ENCODE data around the gene SRPK3. TPM values are rescaled to one million over a fixed set of nuclear protein-coding genes. Genes with fewer than 3 reads are reported as not detected.
"Not testable (repeated sequence)": the region's sequence is repeated elsewhere in the genome, so short reads cannot be mapped to it uniquely, and the experiment has no call there.

Gene SRPK3
- total RNA-seq, 2 experiments from 2014 or later: not detected

DNA sequence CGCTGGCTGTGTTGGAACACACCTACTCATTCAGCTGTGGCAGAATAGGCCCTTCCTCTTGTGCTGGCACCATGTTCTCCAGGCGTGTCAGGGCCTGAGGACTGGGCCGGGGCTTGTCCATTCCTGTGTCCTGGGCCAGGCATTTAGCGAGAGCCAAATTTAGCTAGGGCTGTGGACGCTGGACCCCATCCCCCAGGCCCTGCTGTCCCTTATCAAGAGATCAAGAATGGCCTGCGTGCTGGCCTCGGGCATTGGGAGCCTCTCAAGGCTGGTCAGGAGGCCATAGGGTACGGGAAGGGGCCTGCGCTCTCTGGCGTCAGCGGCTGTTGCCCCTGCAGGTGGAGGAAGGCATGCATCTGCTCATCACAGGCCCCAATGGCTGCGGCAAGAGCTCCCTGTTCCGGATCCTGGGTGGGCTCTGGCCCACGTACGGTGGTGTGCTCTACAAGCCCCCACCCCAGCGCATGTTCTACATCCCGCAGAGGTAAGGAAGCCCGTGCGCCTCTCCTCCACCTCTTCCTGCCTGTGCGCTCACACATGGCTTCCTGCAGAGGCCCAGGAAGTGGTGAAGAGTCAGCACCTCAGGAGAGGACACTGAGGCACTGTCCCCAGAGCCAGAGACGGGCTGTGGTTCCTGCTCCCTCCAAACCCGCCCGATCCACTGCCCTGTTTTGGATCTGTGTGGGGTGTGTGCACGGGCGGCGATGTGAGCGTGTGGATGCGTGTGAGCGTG lies 40.9 kb upstream of the SRPK3 start:
- no peaks in the 10 kb centered on the region for H3K9me3 Mint-ChIP-seq (ENCODE audit: low read depth)
- peak; percentile 34 for DNase-seq
- intact Hi-C loops (cut with DNase I, micrococcal nuclease): no loop called here
- H3K4me1 Mint-ChIP-seq: peaks cover 26% of the 10 kb centered on the region
- H3K36me3 Mint-ChIP-seq (ENCODE audit: low read depth): no peaks in the 10 kb centered on the region
- CTCF ChIA-PET: interaction anchor here (0.5 to 0.8 kb wide), 2 partner anchors 50 to 201 kb away, joined by 3 read pairs; no protein-coding TSS in a partner anchor
- POLR2A ChIA-PET: no interaction called here
- peak; percentile 77 for ATAC-seq
- H3K27ac Mint-ChIP-seq: peak overlapping the region; percentile 74
- H3K4me3 Mint-ChIP-seq: no peak overlapping the region
- H3K27me3 Mint-ChIP-seq: peaks cover 3% of the 10 kb centered on the region

DNA sequence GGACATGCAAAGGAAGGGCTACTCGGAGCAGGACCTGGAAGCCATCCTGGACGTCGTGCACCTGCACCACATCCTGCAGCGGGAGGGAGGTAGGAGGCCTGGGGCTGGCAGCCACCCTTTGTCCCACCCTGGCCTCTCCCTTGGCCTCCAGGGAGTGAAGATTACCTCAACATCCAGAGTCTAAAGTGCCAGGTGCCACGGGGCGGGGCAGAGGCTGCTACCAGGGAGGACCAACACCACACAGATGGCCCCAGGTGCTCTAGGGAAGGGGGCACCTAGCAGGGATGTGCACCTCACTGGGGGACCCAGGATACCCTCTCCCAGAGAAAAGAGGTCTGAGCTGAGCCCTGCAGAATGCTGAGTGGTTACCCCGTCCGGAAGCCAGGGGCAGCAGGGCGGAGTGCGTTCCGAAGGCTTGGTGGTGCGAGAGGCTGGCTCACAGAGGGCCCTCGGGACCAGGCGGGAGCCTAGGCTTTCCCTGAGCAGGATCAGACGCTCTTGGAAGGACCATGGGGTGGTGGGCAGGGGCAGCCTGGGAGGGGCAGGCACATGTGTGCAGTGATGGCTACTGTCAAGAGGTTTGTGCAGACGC lies 40.1 kb upstream of the SRPK3 start:
- Mint-ChIP-seq H3K36me3 (ENCODE audit: low read depth) (no peaks in the 10 kb centered on the region), H3K27me3 (peaks cover 5% of the 10 kb centered on the region), H3K4me3 (no peak overlapping the region), H3K9me3 (ENCODE audit: low read depth) (no peaks in the 10 kb centered on the region), H3K27ac (peak overlapping the region; percentile 74), H3K4me1 (peaks cover 18% of the 10 kb centered on the region)
- intact Hi-C loops (cut with DNase I, micrococcal nuclease): no loop called here
- ATAC-seq (no peak), DNase-seq (no peak)
- CTCF ChIA-PET: no interaction called here
- POLR2A ChIA-PET: no interaction called here

DNA sequence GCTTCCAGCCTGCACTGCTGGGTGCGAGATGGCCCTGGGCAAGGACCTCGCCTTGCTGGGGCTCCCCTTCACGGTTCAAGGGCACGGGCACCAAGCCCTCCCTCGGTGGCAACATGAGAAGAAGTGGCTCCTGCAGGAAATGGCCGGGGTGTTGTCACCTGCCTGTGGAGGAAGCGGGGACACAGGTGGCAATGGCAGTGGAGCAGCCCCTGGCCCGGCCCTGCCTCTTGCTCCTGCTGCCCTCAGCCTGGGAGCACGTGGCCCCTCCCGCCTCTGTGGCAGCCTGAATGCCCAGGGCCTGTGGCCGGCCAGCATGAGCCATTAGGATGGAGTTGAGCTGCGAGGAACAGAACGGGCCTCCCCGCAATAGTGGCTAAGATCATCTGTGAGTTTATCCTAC lies 39.4 kb upstream of the SRPK3 start:
- peaks cover 18% of the 10 kb centered on the region for H3K4me1 Mint-ChIP-seq
- no peak overlapping the region for H3K4me3 Mint-ChIP-seq
- intact Hi-C loops (cut with DNase I, micrococcal nuclease): no loop called here
- peaks cover 5% of the 10 kb centered on the region for H3K27me3 Mint-ChIP-seq
- no peaks in the 10 kb centered on the region for H3K36me3 Mint-ChIP-seq (ENCODE audit: low read depth)
- H3K9me3 Mint-ChIP-seq (ENCODE audit: low read depth): no peaks in the 10 kb centered on the region
- POLR2A ChIA-PET: no interaction called here
- CTCF ChIA-PET: no interaction called here
- H3K27ac Mint-ChIP-seq: no peak overlapping the region
- no peak for DNase-seq
- ATAC-seq: no peak

DNA sequence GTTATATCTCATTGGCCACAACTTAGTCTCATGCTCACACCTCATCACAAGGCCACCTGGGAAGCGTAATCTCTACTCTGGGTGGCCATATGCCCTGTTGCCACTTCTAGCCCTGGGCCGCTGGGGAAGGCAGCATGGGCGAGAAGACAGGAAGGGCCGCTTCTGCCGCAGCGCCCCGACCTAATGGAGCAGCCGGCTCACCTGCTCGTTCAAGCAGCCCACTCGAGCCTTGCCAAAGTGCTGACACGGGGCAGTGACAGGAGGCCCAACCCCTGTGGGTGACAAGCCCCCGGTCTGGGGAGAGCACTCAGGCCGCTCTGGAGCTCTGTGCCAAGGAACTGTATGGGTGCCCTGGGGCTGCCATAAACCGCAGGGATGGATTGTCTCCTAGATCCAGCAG lies 38.7 kb upstream of the SRPK3 start:
- CTCF ChIA-PET: not testable (repeated sequence)

DNA sequence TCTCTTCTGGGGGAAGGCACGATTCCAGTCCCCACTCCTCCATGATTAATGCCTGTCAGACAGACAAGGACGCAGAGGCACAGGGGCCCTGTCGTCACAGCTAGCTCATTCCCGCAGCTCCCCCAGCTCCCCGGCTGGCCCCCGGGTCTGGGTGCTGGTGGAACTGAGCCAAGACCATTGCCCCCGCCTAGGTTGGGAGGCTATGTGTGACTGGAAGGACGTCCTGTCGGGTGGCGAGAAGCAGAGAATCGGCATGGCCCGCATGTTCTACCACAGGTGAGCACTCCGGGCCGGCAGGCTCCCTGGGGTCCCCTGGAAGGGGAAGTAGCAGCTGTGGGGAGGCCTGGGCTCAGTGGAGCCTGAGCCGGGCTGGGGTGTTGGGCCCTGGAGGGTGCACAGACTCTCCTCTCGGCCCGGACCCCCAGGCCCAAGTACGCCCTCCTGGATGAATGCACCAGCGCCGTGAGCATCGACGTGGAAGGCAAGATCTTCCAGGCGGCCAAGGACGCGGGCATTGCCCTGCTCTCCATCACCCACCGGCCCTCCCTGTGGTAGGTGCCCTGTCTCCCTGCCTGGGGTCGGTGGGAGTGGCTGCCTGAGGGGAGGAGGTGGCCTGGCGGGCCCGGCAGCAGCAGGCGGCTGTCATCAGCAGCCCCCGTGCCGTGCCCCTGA lies 37.9 kb upstream of the SRPK3 start:
- H3K4me3 Mint-ChIP-seq; H3K36me3 Mint-ChIP-seq (ENCODE audit: low read depth); ATAC-seq; CTCF ChIA-PET; POLR2A ChIA-PET; DNase-seq; intact Hi-C loops (cut with DNase I, micrococcal nuclease); H3K27me3 Mint-ChIP-seq; H3K27ac Mint-ChIP-seq; H3K9me3 Mint-ChIP-seq (ENCODE audit: low read depth): not testable (repeated sequence)
- peaks cover 18% of the 10 kb centered on the region for H3K4me1 Mint-ChIP-seq

More for the DNA sequence above, 38.7 kb upstream of the SRPK3 start:
- H3K27ac Mint-ChIP-seq; DNase-seq; H3K9me3 Mint-ChIP-seq (ENCODE audit: low read depth); H3K36me3 Mint-ChIP-seq (ENCODE audit: low read depth); POLR2A ChIA-PET; ATAC-seq; H3K27me3 Mint-ChIP-seq; intact Hi-C loops (cut with DNase I, micrococcal nuclease); H3K4me3 Mint-ChIP-seq: not testable (repeated sequence)
- peaks cover 18% of the 10 kb centered on the region for H3K4me1 Mint-ChIP-seq

DNA sequence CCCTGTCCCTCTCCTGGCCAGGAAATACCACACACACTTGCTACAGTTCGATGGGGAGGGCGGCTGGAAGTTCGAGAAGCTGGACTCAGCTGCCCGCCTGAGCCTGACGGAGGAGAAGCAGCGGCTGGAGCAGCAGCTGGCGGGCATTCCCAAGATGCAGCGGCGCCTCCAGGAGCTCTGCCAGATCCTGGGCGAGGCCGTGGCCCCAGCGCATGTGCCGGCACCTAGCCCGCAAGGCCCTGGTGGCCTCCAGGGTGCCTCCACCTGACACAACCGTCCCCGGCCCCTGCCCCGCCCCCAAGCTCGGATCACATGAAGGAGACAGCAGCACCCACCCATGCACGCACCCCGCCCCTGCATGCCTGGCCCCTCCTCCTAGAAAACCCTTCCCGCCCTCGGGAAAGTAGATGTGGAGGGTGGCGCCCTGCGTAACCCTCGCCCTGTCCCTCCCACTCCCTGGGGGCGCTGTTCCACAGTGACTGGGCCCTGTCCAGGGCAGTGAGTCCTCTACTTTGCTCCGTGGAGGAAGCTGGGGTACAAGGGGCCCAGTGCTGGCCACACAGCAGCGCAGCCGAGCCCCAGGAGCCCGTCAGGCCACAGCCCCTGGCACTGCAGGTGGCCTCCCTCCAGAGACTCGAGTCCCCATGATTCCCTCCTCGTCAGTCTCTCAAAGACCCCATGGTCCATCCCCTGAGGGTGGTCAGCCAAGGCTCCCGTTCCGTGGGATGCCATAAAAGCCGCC lies 37.2 kb upstream of the SRPK3 start:
- POLR2A ChIA-PET; CTCF ChIA-PET; H3K9me3 Mint-ChIP-seq (ENCODE audit: low read depth); H3K4me3 Mint-ChIP-seq; H3K27ac Mint-ChIP-seq; intact Hi-C loops (cut with DNase I, micrococcal nuclease); DNase-seq; ATAC-seq; H3K27me3 Mint-ChIP-seq; H3K36me3 Mint-ChIP-seq (ENCODE audit: low read depth): not testable (repeated sequence)
- peaks cover 18% of the 10 kb centered on the region for H3K4me1 Mint-ChIP-seq

DNA sequence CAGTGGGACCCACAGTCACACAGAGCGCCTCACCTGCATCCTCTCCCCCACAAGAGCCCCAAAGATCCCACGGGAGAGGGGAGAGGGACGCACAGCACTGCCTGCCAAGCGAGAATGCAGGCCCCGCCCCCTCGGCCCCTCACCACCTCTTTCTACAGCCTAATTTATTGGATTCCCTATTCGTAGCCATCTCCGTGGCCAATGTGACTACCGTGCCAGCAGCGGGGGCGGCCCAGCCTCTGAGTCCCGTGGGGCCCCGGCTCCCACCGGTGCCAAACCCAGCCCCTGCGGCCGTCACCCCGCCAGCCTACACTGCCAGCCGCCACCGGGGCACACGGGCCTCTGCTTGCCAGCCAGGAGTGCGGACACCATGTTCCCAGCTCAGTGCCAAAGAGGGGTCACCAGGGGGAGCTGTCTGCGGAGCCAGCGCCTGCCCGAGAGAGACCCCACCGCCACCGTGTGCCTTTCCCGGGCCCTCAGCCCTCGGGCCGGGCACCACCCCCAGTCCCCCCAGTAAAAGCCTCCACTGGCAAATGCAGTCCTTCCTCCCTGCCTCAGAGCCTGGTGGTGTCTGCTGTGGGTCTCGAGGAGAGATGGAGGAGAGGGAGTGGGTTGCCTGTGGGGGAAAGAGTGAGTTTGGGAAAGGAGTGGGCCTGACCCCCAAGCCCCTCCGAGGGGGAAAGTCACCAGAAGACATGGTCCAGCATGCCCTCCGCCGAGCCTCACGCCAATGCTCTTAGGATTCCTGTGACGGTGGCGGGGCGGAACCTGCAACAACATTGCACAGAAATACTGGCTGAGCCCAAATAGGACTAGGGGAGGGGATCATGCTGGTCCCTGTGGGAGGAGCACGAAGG lies 36.4 kb upstream of the SRPK3 start:
- POLR2A ChIA-PET: no interaction called here
- Mint-ChIP-seq H3K4me3 (no peak overlapping the region), H3K9me3 (ENCODE audit: low read depth) (no peaks in the 10 kb centered on the region), H3K27me3 (peaks cover 5% of the 10 kb centered on the region), H3K36me3 (ENCODE audit: low read depth) (no peaks in the 10 kb centered on the region), H3K27ac (no peak overlapping the region), H3K4me1 (peaks cover 18% of the 10 kb centered on the region)
- no peak for ATAC-seq
- CTCF ChIA-PET: interaction anchor here (0.6 kb wide), 1 partner anchor 163 kb away, joined by 3 read pairs; no protein-coding TSS in a partner anchor
- intact Hi-C loops (cut with DNase I, micrococcal nuclease): no loop called here
- peak; percentile 42 for DNase-seq

DNA sequence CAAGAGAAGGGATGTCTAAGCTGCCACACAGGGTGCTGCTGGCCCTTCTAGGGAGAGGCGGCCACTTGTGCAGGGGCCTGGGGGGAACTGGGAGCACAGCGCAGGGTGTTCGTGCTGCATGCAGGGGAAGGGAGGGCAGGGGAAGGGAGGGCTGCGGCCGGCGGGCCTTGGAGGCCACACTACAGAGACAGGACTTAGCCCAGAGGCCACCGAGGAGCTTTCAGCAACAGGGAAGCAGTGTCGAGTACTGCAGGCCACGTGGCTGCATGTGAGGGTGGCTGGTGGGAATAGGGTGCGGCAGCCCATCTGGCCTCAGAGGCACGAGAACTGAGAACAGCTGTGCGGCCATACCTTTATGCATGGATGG lies 35.8 kb upstream of the SRPK3 start:
- H3K27ac Mint-ChIP-seq; ATAC-seq; DNase-seq; H3K9me3 Mint-ChIP-seq (ENCODE audit: low read depth); H3K36me3 Mint-ChIP-seq (ENCODE audit: low read depth); intact Hi-C loops (cut with DNase I, micrococcal nuclease); H3K27me3 Mint-ChIP-seq; H3K4me3 Mint-ChIP-seq; POLR2A ChIA-PET: not testable (repeated sequence)
- CTCF ChIA-PET: interaction anchor here (0.6 kb wide), 1 partner anchor 163 kb away, joined by 3 read pairs; no protein-coding TSS in a partner anchor
- H3K4me1 Mint-ChIP-seq: peaks cover 12% of the 10 kb centered on the region

DNA sequence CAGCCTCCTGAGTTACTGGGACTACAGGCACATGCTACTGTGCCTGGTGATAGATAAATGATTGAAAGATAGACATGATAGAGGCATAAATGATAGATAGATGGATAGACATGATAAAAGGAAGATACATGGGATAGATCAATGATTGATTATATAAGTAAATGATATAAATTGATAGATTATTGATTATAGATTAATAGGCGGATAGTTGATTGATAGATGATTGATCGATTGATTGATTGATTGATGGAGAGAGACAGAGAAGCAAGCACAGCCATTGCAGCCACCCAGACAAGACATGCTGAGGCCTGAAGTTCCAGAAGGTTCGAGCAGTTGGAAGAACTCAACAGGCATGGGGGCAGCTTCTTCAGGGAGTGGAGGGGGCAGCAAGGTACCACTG lies 34.5 kb upstream of the SRPK3 start:
- POLR2A ChIA-PET: no interaction called here
- intact Hi-C loops (cut with DNase I, micrococcal nuclease): no loop called here
- Mint-ChIP-seq H3K27me3 (peaks cover 5% of the 10 kb centered on the region), H3K4me3 (no peak overlapping the region), H3K36me3 (ENCODE audit: low read depth) (no peaks in the 10 kb centered on the region), H3K9me3 (ENCODE audit: low read depth) (no peaks in the 10 kb centered on the region), H3K27ac (no peak overlapping the region), H3K4me1 (peaks cover 2% of the 10 kb centered on the region)
- CTCF ChIA-PET: no interaction called here
- ATAC-seq (no peak), DNase-seq (no peak)

DNA sequence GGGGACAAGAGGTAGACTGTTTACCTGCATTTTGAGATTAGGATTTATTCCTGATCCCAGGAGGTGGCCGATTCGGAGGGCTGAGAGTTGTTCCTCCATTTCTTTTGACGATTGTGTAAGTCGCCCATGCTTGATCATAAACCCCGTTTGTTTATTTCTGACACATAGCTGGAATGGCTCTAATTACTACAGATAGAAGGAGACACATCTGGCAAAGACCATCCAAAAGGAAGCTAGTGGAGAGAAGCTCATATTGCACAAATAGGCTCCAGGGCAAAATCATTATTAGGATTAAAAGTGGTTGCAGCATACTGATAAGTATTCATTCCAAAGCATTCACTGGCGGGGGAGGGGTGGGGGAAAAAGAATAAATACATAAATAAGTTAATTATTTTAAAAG lies 33.9 kb upstream of the SRPK3 start:
- DNase-seq; H3K4me3 Mint-ChIP-seq; H3K9me3 Mint-ChIP-seq (ENCODE audit: low read depth); H3K36me3 Mint-ChIP-seq (ENCODE audit: low read depth); CTCF ChIA-PET; intact Hi-C loops (cut with DNase I, micrococcal nuclease); H3K4me1 Mint-ChIP-seq; H3K27ac Mint-ChIP-seq; ATAC-seq; H3K27me3 Mint-ChIP-seq; POLR2A ChIA-PET: not testable (repeated sequence)

DNA sequence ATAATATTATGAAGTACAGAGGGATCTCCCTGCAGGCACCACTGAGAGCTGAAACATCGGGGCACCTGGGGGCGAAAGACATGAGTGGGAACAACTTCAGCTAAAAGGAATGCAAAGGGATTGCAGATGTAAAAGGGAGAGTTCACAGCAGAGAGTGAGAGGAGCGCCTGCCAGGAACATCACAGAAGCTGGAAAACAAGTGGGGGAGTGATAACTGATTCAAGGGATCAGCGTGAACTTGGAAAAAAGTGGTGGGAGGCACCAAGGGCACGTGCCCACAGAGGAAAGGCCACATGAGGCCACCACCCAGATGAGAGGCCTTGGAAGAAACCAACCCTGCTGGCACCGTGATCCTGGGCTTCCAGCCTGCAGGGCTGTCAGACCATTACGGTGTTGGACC lies 31.8 kb upstream of the SRPK3 start:
- DNase-seq; H3K4me3 Mint-ChIP-seq; H3K36me3 Mint-ChIP-seq (ENCODE audit: low read depth); intact Hi-C loops (cut with DNase I, micrococcal nuclease); H3K27me3 Mint-ChIP-seq; H3K27ac Mint-ChIP-seq; H3K4me1 Mint-ChIP-seq; POLR2A ChIA-PET; H3K9me3 Mint-ChIP-seq (ENCODE audit: low read depth); ATAC-seq; CTCF ChIA-PET: not testable (repeated sequence)
